ENCODE data around the gene CREB5. TPM values are rescaled to one million over a fixed set of nuclear protein-coding genes. Genes with fewer than 3 reads are reported as not detected.
A peak's percentile ranks its signal among the peaks of the same experiment; 100 is the strongest.

The CREB5 gene
- total RNA-seq, 4 donors from 2014 or later = 6.6 to 18.6 (median 12.6) TPM

- TF ChIP-seq CTCF (IDR thresholded peaks at IDR 0.05) (no peak), POLR2A (IDR thresholded peaks at IDR 0.05; ENCODE audit: low read depth) (no peak), EP300 (IDR thresholded peaks at IDR 0.05) (no peak), POLR2AphosphoS5 (IDR thresholded peaks at IDR 0.05) (peak in 1 of 2 donors; percentile 47)
- Histone ChIP-seq H3K4me1 (peaks cover 3 to 32% (median 7%) of the 10 kb centered on the region in 4 donors), H3K27ac (replicated peaks in 1 of 4) (peak overlapping the region in 2 of 4 donors; percentile 32 to 62), H3K27me3 (no peaks in the 10 kb centered on the region), H3K4me3 (peak overlapping the region in 3 of 4 donors; percentile 22 to 38 (median 30)), H3K36me3 (no peaks in the 10 kb centered on the region), H3K9me3 (no peaks in the 10 kb centered on the region)
- no peak for DNase-seq (ENCODE audit: extremely low spot score)
- intact Hi-C loops (cut with DNase I) = no loop called here
- 71% methylated on average over 15 of the region's 15 CpGs for WGBS
These were observed 296.0 kb downstream of the CREB5 start for GRCh38 chr7:28708033-28708951.

GRCh38 chr7:28709748-28710147, 297.4 kb downstream of the CREB5 start:
- H3K9me3 ChIP-seq = no peaks in the 10 kb centered on the region
- no peak overlapping the region for H3K27ac ChIP-seq (replicated peaks in 1 of 4)
- H3K27me3 ChIP-seq = no peaks in the 10 kb centered on the region
- 94% methylated on average over 6 of the region's 6 CpGs for WGBS
- no peak overlapping the region for H3K4me3 ChIP-seq
- peaks cover 0 to 33% (median 3%) of the 10 kb centered on the region in 4 donors for H3K4me1 ChIP-seq
- TF ChIP-seq POLR2A (IDR thresholded peaks at IDR 0.05; ENCODE audit: low read depth) (no peak), EP300 (IDR thresholded peaks at IDR 0.05) (no peak), POLR2AphosphoS5 (IDR thresholded peaks at IDR 0.05) (no peak), CTCF (IDR thresholded peaks at IDR 0.05) (no peak)
- no peak for DNase-seq (ENCODE audit: extremely low spot score)
- intact Hi-C loops (cut with DNase I) = no loop called here
- no peaks in the 10 kb centered on the region for H3K36me3 ChIP-seq

GRCh38 chr7:28711114-28711513, 298.8 kb downstream of the CREB5 start:
- WGBS = 84% methylated on average over 3 of the region's 3 CpGs
- Histone ChIP-seq H3K27ac (replicated peaks in 1 of 4) (peak overlapping the region; percentile 0 to 34 (median 12)), H3K9me3 (no peaks in the 10 kb centered on the region), H3K27me3 (no peaks in the 10 kb centered on the region), H3K4me3 (no peak overlapping the region), H3K36me3 (no peaks in the 10 kb centered on the region), H3K4me1 (peaks cover 0 to 37% (median 3%) of the 10 kb centered on the region in 4 donors)
- peak; percentile 89 for DNase-seq (ENCODE audit: extremely low spot score)
- TF ChIP-seq POLR2AphosphoS5 (IDR thresholded peaks at IDR 0.05) (no peak), EP300 (IDR thresholded peaks at IDR 0.05) (no peak), POLR2A (IDR thresholded peaks at IDR 0.05; ENCODE audit: low read depth) (no peak), CTCF (IDR thresholded peaks at IDR 0.05) (no peak)
- intact Hi-C loops (cut with DNase I) = no loop called here

- no peaks in the 10 kb centered on the region for H3K27me3 ChIP-seq
- peaks cover 0 to 11% (median 3%) of the 10 kb centered on the region in 4 donors for H3K36me3 ChIP-seq
- H3K4me1 ChIP-seq = peaks cover 4 to 30% (median 10%) of the 10 kb centered on the region in 4 donors
- no peak overlapping the region for H3K4me3 ChIP-seq
- intact Hi-C loops (cut with DNase I) = no loop called here
- H3K27ac ChIP-seq (replicated peaks in 1 of 4) = no peak overlapping the region
- H3K9me3 ChIP-seq = no peaks in the 10 kb centered on the region
- TF ChIP-seq POLR2A (IDR thresholded peaks at IDR 0.05; ENCODE audit: low read depth) (no peak), CTCF (IDR thresholded peaks at IDR 0.05) (no peak), POLR2AphosphoS5 (IDR thresholded peaks at IDR 0.05) (no peak)
- WGBS = 84% methylated on average over 6 of the region's 6 CpGs
- no peak for DNase-seq (ENCODE audit: extremely low spot score)
These were observed 302.3 kb downstream of the CREB5 start for GRCh38 chr7:28714459-28715120.

Measured in esophagus muscularis mucosa (tissue), 4 donors.